Testis (tissue), 2 donors: Measurements from ENCODE around the gene PC.

ENCODE experiments used
- POLR2A ChIP-seq: fragments of 450-650 bp; IDR thresholded peaks from one replicate; pipeline ENCODE4 v1.6.1; 2017; ENCODE audit warnings: antibody characterized with exemption, mild to moderate bottlenecking, moderate library complexity
- TF ChIP-seq, protein P1 (sequence below), 3 experiments: fragments of 450-650 bp in 2 of 3; fragments of 200-600 bp in 1 of 3; sonication (generic) in 1 of 3; IDR thresholded peaks; one replicate each; pipeline ENCODE4 v1.5.1; 2016 to 2019; ENCODE audit warnings: antibody characterized with exemption in 3 of 3, mild to moderate bottlenecking in 2 of 3, moderate library complexity in 1 of 3

GRCh38 chr11:66958956-66959274 is 732 bp upstream of the PC start:
- TF ChIP-seq, protein P1, sequence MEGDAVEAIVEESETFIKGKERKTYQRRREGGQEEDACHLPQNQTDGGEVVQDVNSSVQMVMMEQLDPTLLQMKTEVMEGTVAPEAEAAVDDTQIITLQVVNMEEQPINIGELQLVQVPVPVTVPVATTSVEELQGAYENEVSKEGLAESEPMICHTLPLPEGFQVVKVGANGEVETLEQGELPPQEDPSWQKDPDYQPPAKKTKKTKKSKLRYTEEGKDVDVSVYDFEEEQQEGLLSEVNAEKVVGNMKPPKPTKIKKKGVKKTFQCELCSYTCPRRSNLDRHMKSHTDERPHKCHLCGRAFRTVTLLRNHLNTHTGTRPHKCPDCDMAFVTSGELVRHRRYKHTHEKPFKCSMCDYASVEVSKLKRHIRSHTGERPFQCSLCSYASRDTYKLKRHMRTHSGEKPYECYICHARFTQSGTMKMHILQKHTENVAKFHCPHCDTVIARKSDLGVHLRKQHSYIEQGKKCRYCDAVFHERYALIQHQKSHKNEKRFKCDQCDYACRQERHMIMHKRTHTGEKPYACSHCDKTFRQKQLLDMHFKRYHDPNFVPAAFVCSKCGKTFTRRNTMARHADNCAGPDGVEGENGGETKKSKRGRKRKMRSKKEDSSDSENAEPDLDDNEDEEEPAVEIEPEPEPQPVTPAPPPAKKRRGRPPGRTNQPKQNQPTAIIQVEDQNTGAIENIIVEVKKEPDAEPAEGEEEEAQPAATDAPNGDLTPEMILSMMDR (IDR thresholded peaks at IDR 0.05) = no peak
- TF ChIP-seq POLR2A = no peak
